ENCODE results near the gene DNAJC13.

- TF ChIP-seq EZH2 (IDR thresholded peaks at IDR 0.05; ENCODE audit: borderline replicate concordance, low read depth, low read length, severe bottlenecking) (no peak), CTCF (IDR thresholded peaks at IDR 0.05; ENCODE audit: borderline replicate concordance, extremely low read depth, low read length, poor library complexity, severe bottlenecking) (no peak)
Observed at GRCh38 chr3:132587401-132587800, 170.1 kb downstream of the DNAJC13 start.
